ENCODE data around the gene ZNF431.
"Not testable (repeated sequence)": the region's sequence is repeated elsewhere in the genome, so short reads cannot be mapped to it uniquely, and the experiment has no call there.

ZNF431 gene

DNA sequence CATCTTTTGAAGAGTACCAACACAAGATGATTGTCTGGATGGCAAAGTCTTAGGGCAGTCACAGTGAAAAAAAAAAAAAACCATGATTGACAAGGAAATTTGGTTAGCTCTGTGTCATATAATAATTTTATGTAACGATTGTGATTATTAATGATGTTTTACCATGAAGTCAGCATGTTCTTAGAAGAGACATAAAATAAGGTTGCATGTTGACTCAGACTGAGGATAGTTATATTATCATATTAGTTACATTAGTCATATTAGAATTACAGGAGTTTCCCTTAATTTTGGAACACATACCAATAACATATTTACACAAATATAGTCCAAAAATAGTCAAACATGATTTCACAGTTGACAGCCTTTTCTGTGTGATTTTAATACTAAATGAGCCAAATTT, 5.7 kb downstream of the ZNF431 start:
- no peak for DNase-seq

- DNase-seq: no peak
Observed at GRCh38 chr19:21148681-21149080, 6.8 kb downstream of the ZNF431 start.

DNA sequence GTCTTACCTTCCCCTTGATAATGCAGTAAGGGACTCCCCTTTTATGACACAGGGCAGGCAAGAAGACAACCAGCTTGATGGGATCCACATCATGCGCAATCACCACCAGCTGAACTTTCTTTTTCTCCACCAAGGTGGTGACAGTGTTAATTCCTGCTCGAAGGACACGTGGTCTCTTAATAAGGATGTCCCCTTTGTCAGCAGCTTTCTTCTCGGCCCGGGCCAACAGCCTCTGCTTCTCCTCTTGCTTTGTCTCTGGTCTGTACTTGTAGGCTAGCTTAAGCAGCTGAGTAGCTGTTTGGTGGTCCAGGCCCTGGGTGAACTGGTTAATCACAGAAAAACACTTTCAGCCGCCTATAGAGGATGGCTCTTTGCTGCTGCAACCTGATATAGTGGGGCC, 8.0 kb downstream of the ZNF431 start:
- DNase-seq: no peak

GRCh38 chr19:21151460-21151859, 9.6 kb downstream of the ZNF431 start:
- DNase-seq: no peak

- DNase-seq: no peak
Observed at GRCh38 chr19:21158523-21159135, 16.8 kb downstream of the ZNF431 start.

GRCh38 chr19:21164541-21164940, 22.7 kb downstream of the ZNF431 start:
- no peak for DNase-seq

GRCh38 chr19:21166436-21166835, 24.6 kb downstream of the ZNF431 start:
- DNase-seq: no peak

- DNase-seq: no peak
Observed at GRCh38 chr19:21197590-21198295, 55.9 kb downstream of the ZNF431 start.

GRCh38 chr19:21202865-21203494, 61.1 kb downstream of the ZNF431 start:
- peak; percentile 3 to 12 for DNase-seq

DNA sequence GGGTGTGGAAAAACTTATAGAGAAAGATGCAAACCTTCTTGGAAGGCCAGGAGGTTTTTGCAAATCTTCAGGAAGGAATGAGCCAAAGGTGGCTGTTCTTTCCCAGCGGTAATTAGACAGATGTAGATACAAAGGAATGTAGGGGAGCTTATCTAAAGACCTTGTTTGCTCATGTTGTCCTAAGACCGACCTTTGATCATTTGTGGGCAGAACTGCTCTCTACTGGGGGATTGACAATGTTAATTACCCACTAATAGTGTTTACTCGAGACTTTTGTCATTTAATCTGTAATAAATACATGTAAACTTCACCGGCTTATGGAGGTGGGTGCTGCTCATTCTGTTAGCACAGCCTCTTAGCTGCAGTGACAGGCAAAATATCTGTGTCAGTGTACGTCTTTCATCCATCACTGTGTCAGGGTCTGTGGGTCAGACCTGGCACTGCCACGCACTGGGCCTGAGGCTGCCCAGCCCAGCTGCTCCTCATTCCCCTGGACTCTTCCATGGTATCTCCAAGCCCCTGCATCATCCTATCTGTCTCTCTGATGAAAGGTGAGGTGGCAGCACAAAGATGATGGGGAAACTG, 68.3 kb downstream of the ZNF431 start:
- DNase-seq: no peak

DNA sequence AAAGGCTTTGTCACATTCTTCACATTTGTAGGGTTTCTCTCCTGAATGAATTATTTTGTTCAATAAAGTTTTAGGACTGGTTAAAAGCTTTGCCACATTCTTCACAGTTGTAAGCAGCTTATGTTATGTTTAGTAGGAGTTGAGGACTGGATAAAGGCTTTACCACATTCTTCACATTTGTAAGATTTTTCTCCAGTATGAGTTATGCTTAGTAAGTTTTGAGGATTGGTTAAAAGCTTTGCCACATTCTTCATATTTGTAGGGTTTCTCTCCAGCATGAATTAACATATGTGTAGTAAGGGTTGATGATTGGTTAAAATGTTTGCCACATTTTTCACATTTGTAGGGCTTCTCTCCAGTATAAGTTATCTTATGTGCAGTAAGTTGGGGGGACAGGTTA, 79.9 kb downstream of the ZNF431 start:
- no peak for DNase-seq

DNA sequence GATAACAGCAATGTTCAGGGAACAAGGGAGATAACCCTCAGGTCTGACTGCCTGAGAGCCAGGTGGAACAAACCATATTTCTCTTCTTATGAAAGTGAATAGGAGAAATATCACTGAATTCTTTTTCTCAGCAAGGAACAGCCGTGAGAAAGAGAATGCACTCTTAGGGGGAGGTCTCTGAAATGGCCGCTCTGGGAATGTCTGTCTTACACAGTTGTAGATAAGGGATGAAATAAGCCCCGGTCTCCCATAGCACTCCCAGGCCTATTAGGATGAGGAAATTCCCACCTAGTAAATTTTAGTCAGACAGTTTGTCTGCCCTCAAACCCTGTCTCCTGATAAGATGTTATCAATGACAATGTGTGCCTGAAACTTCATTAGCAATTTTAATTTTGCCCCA, 88.1 kb downstream of the ZNF431 start:
- not testable (repeated sequence) for DNase-seq

- DNase-seq: no peak
Observed at GRCh38 chr19:21233691-21234090, 91.9 kb downstream of the ZNF431 start.

DNA sequence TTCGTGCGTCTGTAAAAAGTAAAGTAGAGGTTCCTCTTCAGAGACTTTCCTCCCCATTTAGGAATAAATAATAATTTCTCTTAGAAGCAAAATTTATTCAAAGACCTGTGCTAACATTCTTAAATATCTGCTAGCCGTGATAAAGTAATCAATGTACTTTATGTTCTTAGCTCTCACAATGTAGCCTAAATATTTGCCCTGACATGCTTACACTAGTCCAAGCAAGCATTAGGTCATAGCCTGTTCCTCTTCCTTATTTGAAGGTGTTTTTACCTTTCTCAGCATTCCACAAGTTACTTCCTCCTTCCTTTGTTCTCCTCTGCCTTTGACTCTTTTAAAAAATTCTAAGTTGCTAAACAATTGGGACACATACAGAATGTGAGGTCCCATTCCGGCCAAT, 94.9 kb downstream of the ZNF431 start:
- not testable (repeated sequence) for DNase-seq

DNA sequence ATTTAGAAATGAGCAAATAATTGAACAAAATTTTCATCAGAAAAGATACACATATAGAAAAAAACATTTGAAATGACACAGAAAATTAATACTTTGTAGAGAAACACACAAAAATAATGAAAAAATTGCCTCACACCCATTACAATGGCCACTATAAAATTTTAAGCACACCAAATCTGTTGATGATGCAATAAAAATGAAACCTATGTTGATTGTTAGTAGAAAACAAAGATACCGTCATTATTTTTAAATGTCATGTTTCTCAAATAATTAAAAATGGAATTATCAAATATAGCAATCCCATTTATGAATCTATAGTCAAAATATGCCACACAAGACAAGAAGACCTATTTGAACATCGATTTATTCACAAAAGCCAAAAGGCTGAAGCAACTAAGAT, 96.8 kb downstream of the ZNF431 start:
- no peak for DNase-seq
